ENCODE measurements around the gene TMEM255A.

- TF ChIP-seq CTCF (IDR thresholded peaks at IDR 0.05; ENCODE audit: poor library complexity, severe bottlenecking) (no peak), EP300 (conservative IDR thresholded peaks at IDR 0.05; ENCODE audit: poor library complexity, severe bottlenecking) (no peak), RAD21 (conservative IDR thresholded peaks at IDR 0.05) (no peak), SMC3 (conservative IDR thresholded peaks at IDR 0.05; ENCODE audit: poor library complexity) (no peak), EZH2 (IDR thresholded peaks at IDR 0.05; ENCODE audit: borderline replicate concordance, insufficient read depth, low read length, poor library complexity, severe bottlenecking) (no peak)
These were observed 66.9 kb downstream of the TMEM255A start for GRCh38 chrX:120244395-120244734.
